MCF 10A (cell line): Measurements from ENCODE around the gene KNDC1. TPM values are rescaled to one million over a fixed set of nuclear protein-coding genes. Genes with fewer than 3 reads are reported as not detected.

Source experiments
- BruUV-seq: library from RNA; stranded (reverse); fragments of 400-500 nt; replicated peaks from 2 replicates; lab custom pipeline; 2021; lab: Mats Ljungman, UMichigan
- CTCF ChIA-PET: fragments of 300-600 bp; sonication (Branson Sonifier 250); formaldehyde crosslinking; extraction: SDS; loops from one replicate; lab custom pipeline; 2021; ENCODE audit warnings: antibody characterized with exemption, inconsistent platforms; lab: Yijun Ruan, JAX
- POLR2A ChIA-PET: fragments of 300-600, 350-650 bp; sonication (Branson Sonifier 250); formaldehyde crosslinking; extraction: SDS; loops from one replicate; lab custom pipeline; 2020; ENCODE audit warnings: antibody characterized with exemption, inconsistent platforms; lab: Yijun Ruan, JAX
- DNase-seq: peaks from one replicate; pipeline ENCODE4 v3.0.0-alpha.2; 2018; ENCODE audit not compliant: unreplicated experiment
- H3K27ac Mint-ChIP-seq: one replicate; pipeline ENCODE4 v1.8.0; 2022; ENCODE audit warnings: mild to moderate bottlenecking, low read depth, mixed read lengths; ENCODE audit not compliant: unreplicated experiment
- H3K27me3 Mint-ChIP-seq: one replicate; pipeline ENCODE4 v1.8.0; 2022; ENCODE audit warnings: mixed read lengths; ENCODE audit not compliant: insufficient read depth, unreplicated experiment
- H3K36me3 Mint-ChIP-seq: one replicate; pipeline ENCODE4 v1.8.0; 2022; ENCODE audit warnings: mild to moderate bottlenecking, moderate library complexity, mixed read lengths; ENCODE audit not compliant: insufficient read depth, unreplicated experiment
- H3K4me1 Mint-ChIP-seq: one replicate; pipeline ENCODE4 v1.8.0; 2022; ENCODE audit warnings: mixed read lengths; ENCODE audit not compliant: insufficient read depth, unreplicated experiment
- H3K4me3 Mint-ChIP-seq: one replicate; pipeline ENCODE4 v1.8.0; 2022; ENCODE audit warnings: mild to moderate bottlenecking, moderate library complexity, mixed read lengths; ENCODE audit not compliant: unreplicated experiment
- H3K9me3 Mint-ChIP-seq: one replicate; pipeline ENCODE4 v1.8.0; 2022; ENCODE audit warnings: mixed read lengths; ENCODE audit not compliant: unreplicated experiment
- intact Hi-C: fragments of 100-400 bp; cut with micrococcal nuclease; formaldehyde crosslinking; loops from 2 replicates; pipeline ENCODE4 v1.14.1; 2022
- total RNA-seq: library from RNA; stranded (reverse); gene quantifications from 2 replicates; pipeline ENCODE4 v1.2.3, GENCODE V29; 2022
- TF ChIP-seq, protein P1 (sequence below): fragments of 200-600 bp; IDR thresholded peaks from one replicate; pipeline ENCODE4 v1.8.0; 2022; ENCODE audit warnings: antibody characterized with exemption, mild to moderate bottlenecking; ENCODE audit not compliant: unreplicated experiment

The KNDC1 gene
- total RNA-seq, 1 experiment from 2014 or later, result 2.1 TPM

GRCh38 chr10:133199992-133200611, 40.1 kb downstream of the KNDC1 start:
- Mint-ChIP-seq H3K4me1 (no peaks in the 10 kb centered on the region), H3K36me3 (no peaks in the 10 kb centered on the region), H3K27me3 (no peaks in the 10 kb centered on the region), H3K4me3 (no peak overlapping the region), H3K9me3 (no peaks in the 10 kb centered on the region), H3K27ac (no peak overlapping the region)
- no peak for DNase-seq
- ChIA-PET CTCF (interaction anchor here (0.5 to 0.6 kb wide), 2 partner anchors 57 to 266 kb away, joined by 3 to 5 read pairs; no protein-coding TSS in a partner anchor), POLR2A (no interaction called here)
- BruUV-seq, result no TSS peak
- TF ChIP-seq, protein P1, sequence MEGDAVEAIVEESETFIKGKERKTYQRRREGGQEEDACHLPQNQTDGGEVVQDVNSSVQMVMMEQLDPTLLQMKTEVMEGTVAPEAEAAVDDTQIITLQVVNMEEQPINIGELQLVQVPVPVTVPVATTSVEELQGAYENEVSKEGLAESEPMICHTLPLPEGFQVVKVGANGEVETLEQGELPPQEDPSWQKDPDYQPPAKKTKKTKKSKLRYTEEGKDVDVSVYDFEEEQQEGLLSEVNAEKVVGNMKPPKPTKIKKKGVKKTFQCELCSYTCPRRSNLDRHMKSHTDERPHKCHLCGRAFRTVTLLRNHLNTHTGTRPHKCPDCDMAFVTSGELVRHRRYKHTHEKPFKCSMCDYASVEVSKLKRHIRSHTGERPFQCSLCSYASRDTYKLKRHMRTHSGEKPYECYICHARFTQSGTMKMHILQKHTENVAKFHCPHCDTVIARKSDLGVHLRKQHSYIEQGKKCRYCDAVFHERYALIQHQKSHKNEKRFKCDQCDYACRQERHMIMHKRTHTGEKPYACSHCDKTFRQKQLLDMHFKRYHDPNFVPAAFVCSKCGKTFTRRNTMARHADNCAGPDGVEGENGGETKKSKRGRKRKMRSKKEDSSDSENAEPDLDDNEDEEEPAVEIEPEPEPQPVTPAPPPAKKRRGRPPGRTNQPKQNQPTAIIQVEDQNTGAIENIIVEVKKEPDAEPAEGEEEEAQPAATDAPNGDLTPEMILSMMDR, result no peak
- intact Hi-C loops, result no loop called here

GRCh38 chr10:133200621-133201031, 40.6 kb downstream of the KNDC1 start:
- TF ChIP-seq, protein P1, result no peak
- no TSS peak for BruUV-seq
- H3K27me3 Mint-ChIP-seq, result no peaks in the 10 kb centered on the region
- ChIA-PET POLR2A (no interaction called here), CTCF (interaction anchor here (0.5 kb wide), 1 partner anchor 57 kb away, joined by 5 read pairs; no protein-coding TSS in a partner anchor)
- no peak overlapping the region for H3K4me3 Mint-ChIP-seq
- H3K9me3 Mint-ChIP-seq, result no peaks in the 10 kb centered on the region
- intact Hi-C loops, result no loop called here
- H3K36me3 Mint-ChIP-seq, result no peaks in the 10 kb centered on the region
- no peak for DNase-seq
- no peaks in the 10 kb centered on the region for H3K4me1 Mint-ChIP-seq
- no peak overlapping the region for H3K27ac Mint-ChIP-seq

- BruUV-seq, result no TSS peak
- intact Hi-C loops, result no loop called here
- no peaks in the 10 kb centered on the region for H3K27me3 Mint-ChIP-seq
- no peak overlapping the region for H3K4me3 Mint-ChIP-seq
- no peaks in the 10 kb centered on the region for H3K36me3 Mint-ChIP-seq
- ChIA-PET POLR2A (no interaction called here), CTCF (no interaction called here)
- no peak overlapping the region for H3K27ac Mint-ChIP-seq
- TF ChIP-seq, protein P1, result no peak
- no peak for DNase-seq
- H3K4me1 Mint-ChIP-seq, result no peaks in the 10 kb centered on the region
- no peaks in the 10 kb centered on the region for H3K9me3 Mint-ChIP-seq
Measured at GRCh38 chr10:133201151-133201947, 41.3 kb downstream of the KNDC1 start.

- TF ChIP-seq, protein P1, result no peak
- Mint-ChIP-seq H3K27me3 (no peaks in the 10 kb centered on the region), H3K36me3 (no peaks in the 10 kb centered on the region), H3K4me1 (no peaks in the 10 kb centered on the region), H3K9me3 (no peaks in the 10 kb centered on the region), H3K4me3 (no peak overlapping the region), H3K27ac (no peak overlapping the region)
- CTCF ChIA-PET, result no interaction called here
- intact Hi-C loops, result no loop called here
- BruUV-seq, result no TSS peak
- DNase-seq, result no peak
- POLR2A ChIA-PET, result no interaction called here
Measured at GRCh38 chr10:133201948-133202725, 42.1 kb downstream of the KNDC1 start.
